Measurements from ENCODE around the gene CCDC159. TPM values are rescaled to one million over a fixed set of nuclear protein-coding genes. Genes with fewer than 3 reads are reported as not detected.
A peak's percentile ranks its signal among the peaks of the same experiment; 100 is the strongest.

Gene CCDC159
- total and polyA plus RNA-seq, 2 of the 13 experiments (the other 11 are each of a cell fraction or from before 2014, with no cell fraction given), result 1.7 to 6.3 TPM

DNA sequence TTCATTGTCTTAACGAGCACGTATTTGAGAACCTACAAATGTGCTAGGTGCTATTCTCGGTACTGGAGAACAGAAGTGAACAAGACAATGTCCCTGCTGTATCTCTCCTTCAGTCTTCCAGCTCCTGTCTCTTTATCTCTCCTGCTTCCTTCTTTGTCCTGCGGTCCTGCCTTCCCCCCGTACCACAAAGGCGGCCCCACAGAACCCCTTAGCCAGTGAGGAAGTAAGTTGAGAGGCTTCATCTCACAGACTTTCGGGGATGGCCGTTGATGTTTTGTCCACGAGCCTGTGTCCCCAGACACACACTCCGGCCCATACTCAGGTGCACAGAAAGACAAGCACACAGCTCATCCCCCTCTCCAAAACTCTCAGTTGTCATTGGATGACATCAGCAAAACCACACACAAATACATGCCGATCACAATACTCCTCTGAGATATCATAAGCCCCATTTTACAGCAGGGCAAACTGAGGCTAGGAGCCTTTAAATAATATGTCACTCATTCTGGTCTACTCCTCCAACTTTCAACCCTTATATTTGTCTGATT, 27.6 kb downstream of the CCDC159 start:
- Histone ChIP-seq H2AFZ (ENCODE audit: low read length) (no peak overlapping the region), H3K36me3 (replicated peaks in 1 of 2; ENCODE audit: control insufficient read depth in 1 of 2, insufficient read depth in 2 of 2, low read length in 2 of 2) (peaks cover 1 to 13% of the 10 kb centered on the region in 2 experiments; a peak in 2 of 5 replicates), H3K9ac (ENCODE audit: insufficient read depth, low read depth, low read length) (peak overlapping the region; percentile 86), H3K4me3 (replicated peaks in 1 of 3; ENCODE audit: insufficient read depth in 1 of 3, low read depth in 2 of 3, low read length in 3 of 3) (peak overlapping the region; percentile 69 to 80 (median 75)), H3K4me2 (ENCODE audit: low read depth, low read length) (peak overlapping the region; percentile 92), H3K79me2 (ENCODE audit: insufficient read depth, low read length) (peaks cover 12% of the 10 kb centered on the region), H3K27me3 (ENCODE audit: control insufficient read depth in 1 of 2, insufficient read depth in 2 of 2, low read length in 2 of 2) (no peaks in the 10 kb centered on the region; a peak in 1 of 5 replicates), H4K20me1 (ENCODE audit: insufficient read depth, low read length) (no peaks in the 10 kb centered on the region), H3K9me3 (ENCODE audit: low read length) (no peaks in the 10 kb centered on the region), H3K4me1 (ENCODE audit: insufficient read depth, low read length) (peaks cover 35% of the 10 kb centered on the region), H3K27ac (ENCODE audit: extremely low read length, insufficient read depth, low read length) (peak overlapping the region; percentile 95)
- DNase-seq (ENCODE audit: low spot score) (no peak), FAIRE-seq (no peak), ATAC-seq (no peak)
- ChIA-PET POLR2A (interaction anchor here (0.7 to 3.3 kb wide), 29 partner anchors 10 to 231 kb away, joined by 3 to 68 read pairs (median 6); partner anchors contain the start of genes CCDC159, ECSIT, ELOF1 and EPOR), CTCF (ENCODE audit: low intra/inter-chr PET ratio, low total read pairs) (no interaction called here)
- BruUV-seq (replicated peaks), result no TSS peak
- in situ Hi-C loops (cut with HindIII; ENCODE audit: extremely low pct_ligation_motif_present, low pct_unique_long_range_greater_than_20kb) (no loop called here), intact Hi-C loops (cut with micrococcal nuclease; ENCODE audit: unreplicated experiment) (loop anchor here (1.0 kb wide), 1 partner anchor 30 kb away; no protein-coding TSS in a partner anchor)
- WGBS (ENCODE audit: low lambda C conversion rate), result 62% methylated on average over 11 of the region's 11 CpGs
- TF ChIP-seq ADNP (CRISPR knock-in tag; IDR thresholded peaks at IDR 0.05) (peak; percentile 63; the same call in 1 of the 2 replicates), RARG (CRISPR knock-in tag; IDR thresholded peaks at IDR 0.05; ENCODE audit: low read depth) (0 out of 2 replicates have a peak, but pooled peaks have one; percentile 23), ZMYM3 (CRISPR knock-in tag; IDR thresholded peaks at IDR 0.05) (peak; percentile 98), ZNF205 (CRISPR knock-in tag; IDR thresholded peaks at IDR 0.05) (0 out of 2 replicates have a peak, but pooled peaks have one; percentile 3), NR2F6 (IDR thresholded peaks at IDR 0.05) (no peak), NR2F6 (CRISPR knock-in tag; IDR thresholded peaks at IDR 0.05) (0 out of 2 replicates have a peak, but pooled peaks have one; percentile 1), KLF6 (CRISPR knock-in tag; IDR thresholded peaks at IDR 0.05) (no peak), ZNF629 (CRISPR knock-in tag; conservative IDR thresholded peaks at IDR 0.05) (peak; percentile 99), KDM5A (IDR thresholded peaks at IDR 0.05; ENCODE audit: borderline replicate concordance, low read length) (0 out of 2 replicates have a peak, but pooled peaks have one; percentile 44), KDM1A (CRISPR knock-in tag; IDR thresholded peaks at IDR 0.05) (peak; percentile 97)
- TF ChIP-seq, protein P1, sequence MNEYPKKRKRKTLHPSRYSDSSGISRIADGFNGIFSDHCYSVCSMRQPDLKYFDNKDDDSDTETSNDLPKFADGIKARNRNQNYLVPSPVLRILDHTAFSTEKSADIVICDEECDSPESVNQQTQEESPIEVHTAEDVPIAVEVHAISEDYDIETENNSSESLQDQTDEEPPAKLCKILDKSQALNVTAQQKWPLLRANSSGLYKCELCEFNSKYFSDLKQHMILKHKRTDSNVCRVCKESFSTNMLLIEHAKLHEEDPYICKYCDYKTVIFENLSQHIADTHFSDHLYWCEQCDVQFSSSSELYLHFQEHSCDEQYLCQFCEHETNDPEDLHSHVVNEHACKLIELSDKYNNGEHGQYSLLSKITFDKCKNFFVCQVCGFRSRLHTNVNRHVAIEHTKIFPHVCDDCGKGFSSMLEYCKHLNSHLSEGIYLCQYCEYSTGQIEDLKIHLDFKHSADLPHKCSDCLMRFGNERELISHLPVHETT (CRISPR knock-in tag; conservative IDR thresholded peaks at IDR 0.05), result no peak
- TF ChIP-seq, protein P2, sequence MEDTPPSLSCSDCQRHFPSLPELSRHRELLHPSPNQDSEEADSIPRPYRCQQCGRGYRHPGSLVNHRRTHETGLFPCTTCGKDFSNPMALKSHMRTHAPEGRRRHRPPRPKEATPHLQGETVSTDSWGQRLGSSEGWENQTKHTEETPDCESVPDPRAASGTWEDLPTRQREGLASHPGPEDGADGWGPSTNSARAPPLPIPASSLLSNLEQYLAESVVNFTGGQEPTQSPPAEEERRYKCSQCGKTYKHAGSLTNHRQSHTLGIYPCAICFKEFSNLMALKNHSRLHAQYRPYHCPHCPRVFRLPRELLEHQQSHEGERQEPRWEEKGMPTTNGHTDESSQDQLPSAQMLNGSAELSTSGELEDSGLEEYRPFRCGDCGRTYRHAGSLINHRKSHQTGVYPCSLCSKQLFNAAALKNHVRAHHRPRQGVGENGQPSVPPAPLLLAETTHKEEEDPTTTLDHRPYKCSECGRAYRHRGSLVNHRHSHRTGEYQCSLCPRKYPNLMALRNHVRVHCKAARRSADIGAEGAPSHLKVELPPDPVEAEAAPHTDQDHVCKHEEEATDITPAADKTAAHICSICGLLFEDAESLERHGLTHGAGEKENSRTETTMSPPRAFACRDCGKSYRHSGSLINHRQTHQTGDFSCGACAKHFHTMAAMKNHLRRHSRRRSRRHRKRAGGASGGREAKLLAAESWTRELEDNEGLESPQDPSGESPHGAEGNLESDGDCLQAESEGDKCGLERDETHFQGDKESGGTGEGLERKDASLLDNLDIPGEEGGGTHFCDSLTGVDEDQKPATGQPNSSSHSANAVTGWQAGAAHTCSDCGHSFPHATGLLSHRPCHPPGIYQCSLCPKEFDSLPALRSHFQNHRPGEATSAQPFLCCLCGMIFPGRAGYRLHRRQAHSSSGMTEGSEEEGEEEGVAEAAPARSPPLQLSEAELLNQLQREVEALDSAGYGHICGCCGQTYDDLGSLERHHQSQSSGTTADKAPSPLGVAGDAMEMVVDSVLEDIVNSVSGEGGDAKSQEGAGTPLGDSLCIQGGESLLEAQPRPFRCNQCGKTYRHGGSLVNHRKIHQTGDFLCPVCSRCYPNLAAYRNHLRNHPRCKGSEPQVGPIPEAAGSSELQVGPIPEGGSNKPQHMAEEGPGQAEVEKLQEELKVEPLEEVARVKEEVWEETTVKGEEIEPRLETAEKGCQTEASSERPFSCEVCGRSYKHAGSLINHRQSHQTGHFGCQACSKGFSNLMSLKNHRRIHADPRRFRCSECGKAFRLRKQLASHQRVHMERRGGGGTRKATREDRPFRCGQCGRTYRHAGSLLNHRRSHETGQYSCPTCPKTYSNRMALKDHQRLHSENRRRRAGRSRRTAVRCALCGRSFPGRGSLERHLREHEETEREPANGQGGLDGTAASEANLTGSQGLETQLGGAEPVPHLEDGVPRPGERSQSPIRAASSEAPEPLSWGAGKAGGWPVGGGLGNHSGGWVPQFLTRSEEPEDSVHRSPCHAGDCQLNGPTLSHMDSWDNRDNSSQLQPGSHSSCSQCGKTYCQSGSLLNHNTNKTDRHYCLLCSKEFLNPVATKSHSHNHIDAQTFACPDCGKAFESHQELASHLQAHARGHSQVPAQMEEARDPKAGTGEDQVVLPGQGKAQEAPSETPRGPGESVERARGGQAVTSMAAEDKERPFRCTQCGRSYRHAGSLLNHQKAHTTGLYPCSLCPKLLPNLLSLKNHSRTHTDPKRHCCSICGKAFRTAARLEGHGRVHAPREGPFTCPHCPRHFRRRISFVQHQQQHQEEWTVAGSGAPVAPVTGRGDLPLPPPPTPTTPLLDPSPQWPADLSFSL (CRISPR knock-in tag; IDR thresholded peaks at IDR 0.05), result 0 out of 2 replicates have a peak, but pooled peaks have one; percentile 18
- TF ChIP-seq, protein P3, sequence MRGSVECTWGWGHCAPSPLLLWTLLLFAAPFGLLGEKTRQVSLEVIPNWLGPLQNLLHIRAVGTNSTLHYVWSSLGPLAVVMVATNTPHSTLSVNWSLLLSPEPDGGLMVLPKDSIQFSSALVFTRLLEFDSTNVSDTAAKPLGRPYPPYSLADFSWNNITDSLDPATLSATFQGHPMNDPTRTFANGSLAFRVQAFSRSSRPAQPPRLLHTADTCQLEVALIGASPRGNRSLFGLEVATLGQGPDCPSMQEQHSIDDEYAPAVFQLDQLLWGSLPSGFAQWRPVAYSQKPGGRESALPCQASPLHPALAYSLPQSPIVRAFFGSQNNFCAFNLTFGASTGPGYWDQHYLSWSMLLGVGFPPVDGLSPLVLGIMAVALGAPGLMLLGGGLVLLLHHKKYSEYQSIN (CRISPR knock-in tag; IDR thresholded peaks at IDR 0.05; ENCODE audit: borderline replicate concordance), result no peak
- TF ChIP-seq, protein P4, sequence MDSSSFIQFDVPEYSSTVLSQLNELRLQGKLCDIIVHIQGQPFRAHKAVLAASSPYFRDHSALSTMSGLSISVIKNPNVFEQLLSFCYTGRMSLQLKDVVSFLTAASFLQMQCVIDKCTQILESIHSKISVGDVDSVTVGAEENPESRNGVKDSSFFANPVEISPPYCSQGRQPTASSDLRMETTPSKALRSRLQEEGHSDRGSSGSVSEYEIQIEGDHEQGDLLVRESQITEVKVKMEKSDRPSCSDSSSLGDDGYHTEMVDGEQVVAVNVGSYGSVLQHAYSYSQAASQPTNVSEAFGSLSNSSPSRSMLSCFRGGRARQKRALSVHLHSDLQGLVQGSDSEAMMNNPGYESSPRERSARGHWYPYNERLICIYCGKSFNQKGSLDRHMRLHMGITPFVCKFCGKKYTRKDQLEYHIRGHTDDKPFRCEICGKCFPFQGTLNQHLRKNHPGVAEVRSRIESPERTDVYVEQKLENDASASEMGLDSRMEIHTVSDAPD (CRISPR knock-in tag; IDR thresholded peaks at IDR 0.05), result 0 out of 2 replicates have a peak, but pooled peaks have one; percentile 28
